K562 (cell line): ENCODE data around the gene TBC1D32. TPM values are rescaled to one million over a fixed set of nuclear protein-coding genes. Genes with fewer than 3 reads are reported as not detected.
"Not testable (repeated sequence)": the region's sequence is repeated elsewhere in the genome, so short reads cannot be mapped to it uniquely, and the experiment has no call there.

Source experiments
- ATAC-seq: fragments of 200-7000 bp; cut with Tn5 transposase; 3 replicates; pipeline ENCODE4 v1.9.1; 2020; ENCODE audit warnings: moderate library complexity
- BruUV-seq: library from RNA; stranded (reverse); fragments of 400-500 nt; replicated peaks from 2 replicates; lab custom pipeline; 2021; lab: Mats Ljungman, UMichigan
- CTCF ChIA-PET: fragments of 300-600 bp; formaldehyde crosslinking; extraction: SDS; loops from one replicate; lab custom pipeline; 2021; ENCODE audit warnings: low intra/inter-chr PET ratio; lab: Yijun Ruan, JAX
- POLR2A ChIA-PET: fragments of 300-600, 350-650 bp; sonication (Branson Sonifier 250); formaldehyde crosslinking; extraction: SDS; loops from one replicate; lab custom pipeline; 2021; ENCODE audit warnings: antibody characterized with exemption, inconsistent platforms; lab: Yijun Ruan, JAX
- DNase-seq, 4 experiments: peaks; one replicate each; pipeline versions ENCODE4 v3.0.0 to v3.0.0-alpha.2; 2011 to 2018; ENCODE audit warnings: low spot score in 3 of 4, mixed read lengths in 3 of 4; ENCODE audit errors: extremely low read depth in 1 of 4
- FAIRE-seq: peaks from 2 replicates; lab custom pipeline; 2011; peaks lifted over from hg19 to GRCh38; lab: Jason Lieb, UNC
- H2AFZ ChIP-seq: 2 replicates; pipeline ENCODE4 v1.6.0; 2011; ENCODE audit warnings: low read depth, low read length, control low read depth, inconsistent platforms
- H3K27ac ChIP-seq: fragments of 200-600 bp; 3 replicates; pipeline ENCODE4 v1.8.0; 2011; ENCODE audit warnings: low read depth, mild to moderate bottlenecking, control low read depth, inconsistent platforms, low read length, moderate library complexity, mixed read lengths; ENCODE audit errors: extremely low read depth
- H3K27me3 ChIP-seq, 2 experiments: fragments of 300-600 bp in 1 of 2; 2 replicates in 1 of 2; 3 replicates in 1 of 2; pipeline versions ENCODE4 v1.6.0 to v1.8.0; 2011; ENCODE audit warnings: inconsistent platforms in 2 of 2, low read length in 2 of 2, mild to moderate bottlenecking in 1 of 2, mixed read lengths in 1 of 2, moderate library complexity in 1 of 2; ENCODE audit not compliant: control insufficient read depth in 2 of 2, insufficient read depth in 2 of 2
- H3K36me3 ChIP-seq: fragments of 300-600 bp; 3 replicates; pipeline ENCODE4 v1.8.0; 2011; ENCODE audit warnings: mild to moderate bottlenecking, low read length, inconsistent platforms; ENCODE audit not compliant: control insufficient read depth, insufficient read depth
- H3K4me1 ChIP-seq, 2 experiments: fragments of 200-600 bp in 1 of 2; replicated peaks in 1 of 2; 2 replicates in 1 of 2; 3 replicates in 1 of 2; pipeline versions ENCODE4 v1.5.1 to v1.8.0; 2011; ENCODE audit warnings: inconsistent platforms in 2 of 2, low read length in 2 of 2, mild to moderate bottlenecking in 1 of 2, mixed read lengths in 1 of 2, moderate library complexity in 1 of 2; ENCODE audit not compliant: control insufficient read depth in 2 of 2, insufficient read depth in 2 of 2
- H3K4me2 ChIP-seq: 2 replicates; pipeline ENCODE4 v1.6.1; 2011; ENCODE audit warnings: low read length, control low read depth, inconsistent platforms, mixed read lengths; ENCODE audit not compliant: insufficient read depth
- H3K4me3 ChIP-seq: fragments of 200-600 bp; sonication (generic), shearing (Covaris generic); 2 replicates; pipeline ENCODE4 v1.5.1; 2016; ENCODE audit warnings: control low read depth, inconsistent platforms
- H3K79me2 ChIP-seq: fragments of 200-600 bp; 3 replicates; pipeline ENCODE4 v1.8.0; 2011; ENCODE audit warnings: low read length, inconsistent platforms; ENCODE audit not compliant: control insufficient read depth, insufficient read depth
- H3K9ac ChIP-seq, 2 experiments: 2 replicates each; pipeline versions ENCODE4 v1.6.0 to v1.6.1; 2011; ENCODE audit warnings: low read depth in 2 of 2, low read length in 2 of 2, control low read depth in 1 of 2, inconsistent platforms in 1 of 2, mild to moderate bottlenecking in 1 of 2, mixed read lengths in 1 of 2; ENCODE audit not compliant: insufficient read depth in 1 of 2
- H3K9me1 ChIP-seq: one replicate; pipeline ENCODE4 v1.6.0; 2011; ENCODE audit warnings: inconsistent platforms, mild to moderate bottlenecking, low read length, moderate library complexity; ENCODE audit not compliant: control insufficient read depth, insufficient read depth
- H3K9me3 ChIP-seq: replicated peaks from 2 replicates; pipeline ENCODE4 v1.5.1; 2011; ENCODE audit warnings: low read depth, low read length, inconsistent platforms; ENCODE audit not compliant: control insufficient read depth, insufficient read depth
- H4K20me1 ChIP-seq: replicated peaks from 2 replicates; pipeline ENCODE4 v1.6.1; 2011; ENCODE audit warnings: low read length, inconsistent platforms, mixed read lengths; ENCODE audit not compliant: control insufficient read depth, insufficient read depth
- ATF3 ChIP-seq, 2 experiments: fragments of 450-650 bp in 1 of 2; sonication (generic) in 1 of 2; formaldehyde crosslinking in 1 of 2; IDR thresholded peaks in 1 of 2; conservative IDR thresholded peaks in 1 of 2; 2 replicates each; pipeline versions ENCODE4 v1.6.1 to v1.8.1; 2016 to 2023; ENCODE audit warnings: mild to moderate bottlenecking in 2 of 2, moderate library complexity in 2 of 2, inconsistent platforms in 1 of 2, missing genetic modification reagents in 1 of 2
- RBM25 ChIP-seq: fragments of 200-400 bp; formaldehyde crosslinking; IDR thresholded peaks from 2 replicates; pipeline ENCODE4 v1.6.1; 2018; ENCODE audit warnings: low read length, low read depth, moderate library complexity; ENCODE audit not compliant: severe bottlenecking
- ZNF146 ChIP-seq: IDR thresholded peaks from one replicate; pipeline ENCODE4 v1.6.1; 2018; ENCODE audit warnings: missing compliant biosample characterization; ENCODE audit not compliant: unreplicated experiment
- WGBS: fragments of 100-300 bp; shearing (Covaris generic); methylation state at CpG from one replicate; pipeline ENCODE4 v1.1.6; 2016; ENCODE audit warnings: low coverage, mixed read lengths; ENCODE audit not compliant: insufficient coverage; ENCODE audit errors: missing lambda C conversion rate; 5-methylcytosine and 5-hydroxymethylcytosine counted together
- in situ Hi-C: fragments of 300-500 bp; cut with MboI; formaldehyde crosslinking; loops from 4 replicates; pipeline ENCODE4 v1.15.0; 2018; ENCODE audit warnings: inconsistent platforms, mixed read lengths
- intact Hi-C: fragments of 100-400 bp; cut with micrococcal nuclease; formaldehyde crosslinking; loops from 2 replicates; pipeline ENCODE4 v1.14.2; 2022
- polyA plus RNA-seq, 8 experiments: library from polyadenylated mRNA; depleted of rRNA in 4 of 8; stranded (reverse) in 5 of 8; unstranded in 3 of 8; fragments of >200 nt; fragmentation: Nextera tagmentation in 2 of 8; fragmentation: Illumina TruSeq in 1 of 8; extraction: Ambion mirVana in 2 of 8; extraction: Trizol in 1 of 8; gene quantifications; 2 replicates each; pipeline versions ENCODE4 v1.2.1 to v1.2.3, GENCODE V29; 2011 to 2014; ENCODE audit warnings: inconsistent platforms in 1 of 8, missing spikeins in 1 of 8
- total RNA-seq, 7 experiments: library from RNA; depleted of rRNA in 6 of 7; stranded (reverse); fragments of >200 nt in 6 of 7; fragmentation: Illumina TruSeq in 2 of 7; extraction: Trizol in 2 of 7; gene quantifications; 2 replicates each; pipeline versions ENCODE4 v1.2.1 to v1.2.3, GENCODE V29; 2011 to 2021; ENCODE audit warnings: low replicate concordance in 1 of 7
- TF ChIP-seq, protein P1 (sequence below), 2 experiments: fragments of 450-650 bp; IDR thresholded peaks; 2 replicates each; pipeline ENCODE4 v1.6.1; 2018; ENCODE audit warnings: mild to moderate bottlenecking in 2 of 2, low read depth in 1 of 2; ENCODE audit not compliant: partially characterized antibody in 2 of 2

TBC1D32 gene
- total and polyA plus RNA-seq, 9 of the 15 experiments (the other 6 are each of a cell fraction or from before 2014, with no cell fraction given), result 2.5 to 9.6 (median 3.9) TPM

DNA sequence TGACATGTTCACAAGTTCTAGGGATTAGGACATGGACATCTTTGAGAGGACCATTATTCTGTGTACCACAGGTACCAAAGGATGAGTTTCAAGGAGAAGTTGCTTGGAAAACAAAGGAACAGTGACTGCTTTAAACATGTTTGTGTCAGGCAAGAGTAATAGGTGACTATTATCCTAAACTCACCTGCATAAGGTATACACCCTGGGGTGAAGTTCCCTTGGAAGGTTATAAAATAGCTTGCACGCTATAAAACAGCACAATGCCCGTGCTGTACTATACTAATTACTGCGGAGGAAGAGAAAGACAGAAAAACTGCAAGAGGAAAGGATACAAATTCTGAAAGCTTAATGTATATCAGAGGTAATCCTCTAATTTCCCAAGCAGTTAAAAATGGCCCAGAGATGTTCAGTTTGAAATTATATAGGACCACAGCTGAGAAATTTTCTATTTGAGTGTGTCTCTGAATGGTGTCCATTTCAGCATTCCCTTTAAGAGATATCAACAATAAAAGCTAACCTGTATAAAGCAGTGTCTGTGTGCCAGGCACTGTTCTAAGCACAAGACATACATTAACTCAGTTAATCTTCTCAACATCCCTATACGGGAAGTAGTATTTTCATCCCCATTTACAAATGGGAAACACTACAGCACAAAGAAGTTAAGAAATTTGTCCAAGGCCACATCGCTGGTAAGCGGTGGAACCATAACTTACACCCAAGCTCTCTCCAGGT, 19.7 kb downstream of the TBC1D32 start (continued):
- TF ChIP-seq, protein P1, sequence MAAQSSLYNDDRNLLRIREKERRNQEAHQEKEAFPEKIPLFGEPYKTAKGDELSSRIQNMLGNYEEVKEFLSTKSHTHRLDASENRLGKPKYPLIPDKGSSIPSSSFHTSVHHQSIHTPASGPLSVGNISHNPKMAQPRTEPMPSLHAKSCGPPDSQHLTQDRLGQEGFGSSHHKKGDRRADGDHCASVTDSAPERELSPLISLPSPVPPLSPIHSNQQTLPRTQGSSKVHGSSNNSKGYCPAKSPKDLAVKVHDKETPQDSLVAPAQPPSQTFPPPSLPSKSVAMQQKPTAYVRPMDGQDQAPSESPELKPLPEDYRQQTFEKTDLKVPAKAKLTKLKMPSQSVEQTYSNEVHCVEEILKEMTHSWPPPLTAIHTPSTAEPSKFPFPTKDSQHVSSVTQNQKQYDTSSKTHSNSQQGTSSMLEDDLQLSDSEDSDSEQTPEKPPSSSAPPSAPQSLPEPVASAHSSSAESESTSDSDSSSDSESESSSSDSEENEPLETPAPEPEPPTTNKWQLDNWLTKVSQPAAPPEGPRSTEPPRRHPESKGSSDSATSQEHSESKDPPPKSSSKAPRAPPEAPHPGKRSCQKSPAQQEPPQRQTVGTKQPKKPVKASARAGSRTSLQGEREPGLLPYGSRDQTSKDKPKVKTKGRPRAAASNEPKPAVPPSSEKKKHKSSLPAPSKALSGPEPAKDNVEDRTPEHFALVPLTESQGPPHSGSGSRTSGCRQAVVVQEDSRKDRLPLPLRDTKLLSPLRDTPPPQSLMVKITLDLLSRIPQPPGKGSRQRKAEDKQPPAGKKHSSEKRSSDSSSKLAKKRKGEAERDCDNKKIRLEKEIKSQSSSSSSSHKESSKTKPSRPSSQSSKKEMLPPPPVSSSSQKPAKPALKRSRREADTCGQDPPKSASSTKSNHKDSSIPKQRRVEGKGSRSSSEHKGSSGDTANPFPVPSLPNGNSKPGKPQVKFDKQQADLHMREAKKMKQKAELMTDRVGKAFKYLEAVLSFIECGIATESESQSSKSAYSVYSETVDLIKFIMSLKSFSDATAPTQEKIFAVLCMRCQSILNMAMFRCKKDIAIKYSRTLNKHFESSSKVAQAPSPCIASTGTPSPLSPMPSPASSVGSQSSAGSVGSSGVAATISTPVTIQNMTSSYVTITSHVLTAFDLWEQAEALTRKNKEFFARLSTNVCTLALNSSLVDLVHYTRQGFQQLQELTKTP (IDR thresholded peaks at IDR 0.05; ENCODE audit: low read depth in 1 of 2, partially characterized antibody in 2 of 2), result no peak
- no peak for TF ChIP-seq ATF3 (IDR thresholded peaks at IDR 0.05)
- no peak for TF ChIP-seq ATF3 (CRISPR knock-in tag; conservative IDR thresholded peaks at IDR 0.05)
- TF ChIP-seq, all 486 proteins: peak for 0

DNA sequence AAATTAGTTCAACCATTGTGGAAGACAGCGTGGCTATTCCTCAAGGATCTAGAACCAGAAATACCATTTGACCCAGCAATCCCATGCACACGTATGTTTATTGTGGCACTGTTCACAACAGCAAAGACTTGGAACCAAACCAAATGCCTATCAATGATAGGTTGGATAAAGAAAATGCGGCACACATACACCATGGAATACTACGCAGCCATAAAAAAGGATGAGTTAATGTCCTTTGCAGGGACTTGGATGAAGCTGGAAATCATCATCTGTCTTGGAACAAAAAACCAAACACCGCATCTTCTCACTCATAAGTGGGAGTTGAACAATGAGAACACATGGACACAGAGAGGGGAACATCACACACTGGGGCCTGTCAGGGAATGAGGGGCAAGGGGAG, 22.5 kb downstream of the TBC1D32 start:
- H3K9ac ChIP-seq, ATAC-seq, CTCF ChIA-PET, H3K9me3 ChIP-seq, intact Hi-C loops, H3K4me1 ChIP-seq, H3K4me3 ChIP-seq, H2AFZ ChIP-seq, POLR2A ChIA-PET, H3K9me1 ChIP-seq, in situ Hi-C loops, BruUV-seq, H4K20me1 ChIP-seq, H3K79me2 ChIP-seq, H3K4me2 ChIP-seq, H3K27ac ChIP-seq, H3K27me3 ChIP-seq, DNase-seq, H3K36me3 ChIP-seq, FAIRE-seq: not testable (repeated sequence)
- 61% methylated on average over 5 of the region's 5 CpGs for WGBS
- TF ChIP-seq RBM25, result peak; percentile 13
- TF ChIP-seq ZNF146 (CRISPR knock-in tag), result peak; percentile 91
